ENCODE measurements around the gene TMEM183A.

Gene TMEM183A

DNA sequence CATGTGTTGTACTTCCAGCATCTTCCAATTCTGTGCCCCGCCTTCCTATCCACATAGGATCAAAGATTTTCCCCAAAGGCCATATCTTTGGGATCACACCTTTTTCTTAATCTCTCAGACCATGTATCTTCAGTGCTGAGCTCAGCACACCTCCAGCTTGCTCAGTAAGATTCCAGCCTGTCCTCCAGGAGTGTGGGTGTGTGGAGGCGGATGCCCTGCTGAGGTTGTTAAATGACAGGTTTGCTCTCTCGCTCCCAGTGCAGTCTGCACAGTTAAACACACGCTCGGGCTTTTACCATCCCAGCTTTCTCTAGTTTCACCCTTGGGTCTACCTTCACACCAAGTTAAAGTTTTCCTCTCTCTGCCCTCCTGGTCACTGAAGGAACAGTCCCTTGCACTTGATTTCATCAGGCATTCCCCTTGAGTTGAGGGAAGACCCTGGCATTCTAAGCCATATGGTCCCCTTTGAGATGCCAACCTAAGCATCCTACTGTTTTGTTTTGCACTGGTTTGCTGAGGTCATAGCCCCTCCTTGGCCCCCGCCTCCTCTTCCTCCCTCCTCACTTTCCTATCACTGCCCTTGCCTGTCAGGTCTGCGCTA, 64.9 kb downstream of the TMEM183A start:
- peak; percentile 22 for DNase-seq

DNA sequence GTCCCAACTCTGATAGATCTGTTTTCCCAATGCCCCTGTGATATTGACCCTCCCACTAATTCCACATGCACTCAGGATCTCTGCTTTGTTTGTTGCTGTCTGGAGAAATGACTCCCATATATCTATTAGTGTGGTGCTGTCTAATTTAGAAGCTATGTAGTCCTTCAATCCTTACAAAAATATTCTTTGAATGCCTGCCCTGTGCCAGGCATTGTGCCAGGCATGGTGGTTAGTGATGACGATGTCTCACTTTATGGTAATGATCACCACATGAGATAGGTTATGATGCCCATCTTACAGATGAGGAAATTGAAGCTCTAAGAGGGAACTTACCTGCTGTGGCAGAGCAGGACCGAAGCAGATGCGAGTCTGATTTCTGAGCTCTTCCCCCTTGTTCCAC, 65.7 kb downstream of the TMEM183A start:
- DNase-seq: peak; percentile 38

DNA sequence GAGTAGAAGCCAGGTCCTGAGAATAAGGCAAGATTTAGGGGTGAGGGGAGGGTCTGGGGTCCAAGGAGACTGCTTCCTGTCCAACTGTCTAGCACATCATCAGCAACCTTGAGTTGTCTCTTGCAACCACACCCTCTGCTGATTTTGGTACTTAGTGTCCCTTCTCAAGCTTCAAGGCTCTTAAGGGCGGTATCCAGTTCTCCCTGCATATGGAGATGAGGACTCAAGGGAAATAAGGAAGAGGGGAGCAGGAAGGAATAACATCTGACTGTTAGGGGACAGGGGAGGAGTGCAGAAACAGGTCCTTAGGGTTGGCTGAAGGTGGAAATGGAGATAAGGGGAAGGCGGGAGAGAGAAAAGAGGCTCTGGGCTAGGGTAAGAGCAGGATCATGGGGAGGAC, 66.3 kb downstream of the TMEM183A start:
- DNase-seq: no peak
